ENCODE results near the gene PIGA. TPM values are rescaled to one million over a fixed set of nuclear protein-coding genes. Genes with fewer than 3 reads are reported as not detected.

Gene PIGA
- total and polyA plus RNA-seq, 10 of the 15 experiments (the other 5 are each of a cell fraction or from before 2014, with no cell fraction given), result 4.9 to 24.1 (median 11.0) TPM

- ChIA-PET CTCF (interaction anchor here (1.3 to 2.8 kb wide), 2 partner anchors 10 to 18 kb away, joined by 7 to 12 read pairs; no protein-coding TSS in a partner anchor), RAD21 (ENCODE audit: unreplicated experiment) (no interaction called here), POLR2A (interaction anchor here (0.6 kb wide), 1 partner anchor 23 kb away, joined by 5 read pairs; no protein-coding TSS in a partner anchor), SMC1A (ENCODE audit: uncharacterized antibody, unreplicated experiment) (interaction anchor here (1.1 kb wide), 1 partner anchor 10 kb away, joined by 4 read pairs; no protein-coding TSS in a partner anchor)
- no peak overlapping the region for H2AFZ ChIP-seq (ENCODE audit: control insufficient read depth, low read depth, low read length)
- DNase-seq (ENCODE audit: low read depth, low spot score) (no peak), FAIRE-seq (no peak), ATAC-seq (no peak)
- no peaks in the 10 kb centered on the region for H3K27me3 ChIP-seq (replicated peaks in 1 of 2; ENCODE audit: control insufficient read depth in 2 of 2, insufficient read depth in 2 of 2, low read length in 1 of 2)
- TF ChIP-seq GATAD2B (conservative IDR thresholded peaks at IDR 0.05; ENCODE audit: low read depth), result no peak
- no peaks in the 10 kb centered on the region for H3K36me3 ChIP-seq (ENCODE audit: control insufficient read depth in 2 of 2, insufficient read depth in 2 of 2, low read length in 1 of 2)
- WGBS (ENCODE audit: insufficient coverage, insufficient replicate concordance, low lambda C conversion rate, missing lambda C conversion rate), result 6% methylated on average over 2 of the region's 2 CpGs
- BruUV-seq (replicated peaks), result no TSS peak
- no peak overlapping the region for H3K9ac ChIP-seq (ENCODE audit: control insufficient read depth, insufficient read depth, low read length)
- no peaks in the 10 kb centered on the region for H3K4me1 ChIP-seq (ENCODE audit: control insufficient read depth, insufficient read depth, low read length)
- H4K20me1 ChIP-seq (ENCODE audit: control insufficient read depth, insufficient read depth), result no peaks in the 10 kb centered on the region
- no peak overlapping the region for H3K27ac ChIP-seq (ENCODE audit: control insufficient read depth, insufficient read depth)
- intact Hi-C loops (cut with micrococcal nuclease; ENCODE audit: unreplicated experiment) (no loop called here), in situ Hi-C loops (cut with MboI) (no loop called here)
- no peak overlapping the region for H3K4me2 ChIP-seq (ENCODE audit: control insufficient read depth, insufficient read depth)
- no peaks in the 10 kb centered on the region for H3K9me3 ChIP-seq (replicated peaks; ENCODE audit: control insufficient read depth, insufficient read depth, low read length)
- no peaks in the 10 kb centered on the region for H3K79me2 ChIP-seq (ENCODE audit: control insufficient read depth, insufficient read depth, low read length)
- no peak overlapping the region for H3K4me3 ChIP-seq
These were observed 24.4 kb upstream of the PIGA start for GRCh38 chrX:15359701-15360100.

GRCh38 chrX:15358533-15358932 lies 23.2 kb upstream of the PIGA start:
- no peak overlapping the region for H3K9ac ChIP-seq (ENCODE audit: control insufficient read depth, insufficient read depth, low read length)
- no peak overlapping the region for H3K4me3 ChIP-seq
- no peaks in the 10 kb centered on the region for H3K36me3 ChIP-seq (ENCODE audit: control insufficient read depth in 2 of 2, insufficient read depth in 2 of 2, low read length in 1 of 2)
- in situ Hi-C loops (cut with MboI) (no loop called here), intact Hi-C loops (cut with micrococcal nuclease; ENCODE audit: unreplicated experiment) (no loop called here)
- H3K27me3 ChIP-seq (replicated peaks in 1 of 2; ENCODE audit: control insufficient read depth in 2 of 2, insufficient read depth in 2 of 2, low read length in 1 of 2), result no peaks in the 10 kb centered on the region
- RAD21 ChIA-PET (ENCODE audit: unreplicated experiment), result no interaction called here
- DNase-seq (ENCODE audit: low read depth, low spot score), result no peak
- ATAC-seq, result 0 out of 3 replicates have a peak, but pooled peaks have one; percentile 21
- no peaks in the 10 kb centered on the region for H3K79me2 ChIP-seq (ENCODE audit: control insufficient read depth, insufficient read depth, low read length)
- 3% methylated on average over 2 of the region's 2 CpGs for WGBS (ENCODE audit: insufficient coverage, insufficient replicate concordance, low lambda C conversion rate, missing lambda C conversion rate)
- no peak overlapping the region for H2AFZ ChIP-seq (ENCODE audit: control insufficient read depth, low read depth, low read length)
- H3K27ac ChIP-seq (ENCODE audit: control insufficient read depth, insufficient read depth), result no peak overlapping the region
- FAIRE-seq, result no peak
- no peak overlapping the region for H3K4me2 ChIP-seq (ENCODE audit: control insufficient read depth, insufficient read depth)
- POLR2A ChIA-PET, result interaction anchor here (0.5 kb wide), 1 partner anchor 412 kb away, joined by 3 read pairs; no protein-coding TSS in a partner anchor
- H4K20me1 ChIP-seq (ENCODE audit: control insufficient read depth, insufficient read depth), result no peaks in the 10 kb centered on the region
- SMC1A ChIA-PET (ENCODE audit: uncharacterized antibody, unreplicated experiment), result interaction anchor here (1.1 kb wide), 1 partner anchor 9 kb away, joined by 4 read pairs; no protein-coding TSS in a partner anchor
- CTCF ChIA-PET, result interaction anchor here (1.3 to 2.8 kb wide), 3 partner anchors 9 to 109 kb away, joined by 7 to 12 read pairs (median 9); no protein-coding TSS in a partner anchor
- no peaks in the 10 kb centered on the region for H3K4me1 ChIP-seq (ENCODE audit: control insufficient read depth, insufficient read depth, low read length)
- BruUV-seq (replicated peaks), result no TSS peak
- no peaks in the 10 kb centered on the region for H3K9me3 ChIP-seq (replicated peaks; ENCODE audit: control insufficient read depth, insufficient read depth, low read length)
- TF ChIP-seq HDAC6 (IDR thresholded peaks at IDR 0.05; ENCODE audit: unreplicated experiment), result no peak
- TF ChIP-seq POU2F2 (IDR thresholded peaks at IDR 0.05; ENCODE audit: borderline replicate concordance, low read depth, low read length), result 0 out of 3 replicates have a peak, but pooled peaks have one; percentile 50
- TF ChIP-seq FOXK2 (IDR thresholded peaks at IDR 0.05), result no peak
- TF ChIP-seq JUNB (IDR thresholded peaks at IDR 0.05), result peak; percentile 85
- TF ChIP-seq SMARCA5 (IDR thresholded peaks at IDR 0.05), result no peak
- TF ChIP-seq BHLHE40 (IDR thresholded peaks at IDR 0.05; ENCODE audit: borderline replicate concordance in 1 of 2, low read depth in 2 of 2, low read length in 1 of 2), result no peak
- no peak for TF ChIP-seq ELK1 (IDR thresholded peaks at IDR 0.05; ENCODE audit: low read depth, low read length)
- TF ChIP-seq MEF2A (IDR thresholded peaks at IDR 0.05; ENCODE audit: insufficient read depth, low read depth, low read length), result 0 out of 2 replicates have a peak, but pooled peaks have one; percentile 26
- no peak for TF ChIP-seq ZNF24 (IDR thresholded peaks at IDR 0.05)
- no peak for TF ChIP-seq HDAC2 (IDR thresholded peaks at IDR 0.05)
- TF ChIP-seq STAT3 (IDR thresholded peaks at IDR 0.05; ENCODE audit: low read depth, low read length), result no peak
- TF ChIP-seq E2F8 (IDR thresholded peaks at IDR 0.05; ENCODE audit: low read depth, partially characterized antibody), result no peak
- TF ChIP-seq NR2F1 (conservative IDR thresholded peaks at IDR 0.05), result no peak
- no peak for TF ChIP-seq EED (IDR thresholded peaks at IDR 0.05; ENCODE audit: low read depth)

All from GM12878 (cell line).